ENCODE data around the gene EGF.

Gene EGF

GRCh38 chr4:109914322-109914721, 1.6 kb downstream of the EGF start:
- Histone ChIP-seq H3K4me3 (no peak overlapping the region), H3K27ac (no peak overlapping the region)
- no peak for TF ChIP-seq CTCF (IDR thresholded peaks at IDR 0.05)
- no peak for DNase-seq (ENCODE audit: low spot score)

GRCh38 chr4:109915385-109916026, 2.8 kb downstream of the EGF start:
- Histone ChIP-seq H3K4me3 (no peak overlapping the region), H3K27ac (no peak overlapping the region)
- no peak for TF ChIP-seq CTCF (IDR thresholded peaks at IDR 0.05)
- DNase-seq (ENCODE audit: low spot score): no peak

GRCh38 chr4:109916027-109916409, 3.3 kb downstream of the EGF start:
- Histone ChIP-seq H3K4me3 (no peak overlapping the region), H3K27ac (no peak overlapping the region)
- no peak for TF ChIP-seq CTCF (IDR thresholded peaks at IDR 0.05)
- DNase-seq (ENCODE audit: low spot score): no peak

- DNase-seq (ENCODE audit: low spot score): no peak
- H3K27ac ChIP-seq: no peak overlapping the region
- no peak for TF ChIP-seq CTCF (IDR thresholded peaks at IDR 0.05)
- no peak overlapping the region for H3K4me3 ChIP-seq
Observed at GRCh38 chr4:109921384-109921808, 8.7 kb downstream of the EGF start.

GRCh38 chr4:109925396-109925795, 12.7 kb downstream of the EGF start:
- no peak overlapping the region for H3K27ac ChIP-seq
- no peak overlapping the region for H3K4me3 ChIP-seq
- TF ChIP-seq CTCF (IDR thresholded peaks at IDR 0.05): no peak
- no peak for DNase-seq (ENCODE audit: low spot score)

- Histone ChIP-seq H3K27ac (no peak overlapping the region), H3K4me3 (no peak overlapping the region)
- no peak for DNase-seq (ENCODE audit: low spot score)
- TF ChIP-seq CTCF (IDR thresholded peaks at IDR 0.05): no peak
Observed at GRCh38 chr4:109928327-109929045, 15.8 kb downstream of the EGF start.

- TF ChIP-seq CTCF (IDR thresholded peaks at IDR 0.05): no peak
- Histone ChIP-seq H3K27ac (no peak overlapping the region), H3K4me3 (no peak overlapping the region)
- DNase-seq (ENCODE audit: low spot score): no peak
Observed at GRCh38 chr4:109930464-109930863, 17.8 kb downstream of the EGF start.
